Suprapubic skin (tissue), 4 donors: Measurements from ENCODE around the gene FBXL20.

Experiments
- EP300 ChIP-seq: sonication (generic); formaldehyde crosslinking; IDR thresholded peaks from one replicate; pipeline ENCODE4 v1.6.1; 2017; ENCODE audit warnings: antibody characterized with exemption
- POLR2A ChIP-seq, 2 donors: fragments of 450-650 bp; IDR thresholded peaks; one replicate each; pipeline ENCODE4 v1.6.1; 2017; ENCODE audit warnings: antibody characterized with exemption in 2 of 2, mild to moderate bottlenecking in 2 of 2, moderate library complexity in 2 of 2
- POLR2AphosphoS5 ChIP-seq, 3 donors: sonication (generic); formaldehyde crosslinking; IDR thresholded peaks; one replicate each; pipeline ENCODE4 v1.6.1; 2017; ENCODE audit warnings: antibody characterized with exemption in 3 of 3
- TF ChIP-seq, protein P1 (sequence below), 2 donors: fragments of 200-600 bp in 1 of 2; fragments of 450-650 bp in 1 of 2; sonication (generic) in 1 of 2; IDR thresholded peaks; one replicate each; pipeline ENCODE4 v1.5.1; 2016 to 2019; ENCODE audit warnings: antibody characterized with exemption in 2 of 2, mild to moderate bottlenecking in 1 of 2, moderate library complexity in 1 of 2

DNA sequence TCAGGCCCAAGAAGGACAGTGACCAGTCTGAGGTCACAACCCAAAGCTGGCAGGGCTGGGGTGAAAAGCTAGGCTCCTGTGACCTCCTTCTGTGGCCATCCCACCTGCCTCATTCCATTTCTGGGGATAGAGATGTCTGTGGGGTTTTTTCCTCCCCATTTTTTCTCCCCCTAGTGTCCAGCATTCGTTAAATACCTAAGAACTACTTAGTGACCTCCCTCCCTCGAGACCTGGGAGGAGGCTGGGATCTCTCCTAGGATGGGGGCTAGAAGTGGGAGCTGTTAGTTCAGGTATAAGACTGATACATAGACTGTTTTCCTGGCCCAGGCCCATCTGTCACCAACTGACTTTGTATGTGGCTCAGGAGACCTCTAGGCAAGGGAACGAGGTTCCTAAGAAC is 155.2 kb downstream of the FBXL20 start:
- TF ChIP-seq, protein P1, sequence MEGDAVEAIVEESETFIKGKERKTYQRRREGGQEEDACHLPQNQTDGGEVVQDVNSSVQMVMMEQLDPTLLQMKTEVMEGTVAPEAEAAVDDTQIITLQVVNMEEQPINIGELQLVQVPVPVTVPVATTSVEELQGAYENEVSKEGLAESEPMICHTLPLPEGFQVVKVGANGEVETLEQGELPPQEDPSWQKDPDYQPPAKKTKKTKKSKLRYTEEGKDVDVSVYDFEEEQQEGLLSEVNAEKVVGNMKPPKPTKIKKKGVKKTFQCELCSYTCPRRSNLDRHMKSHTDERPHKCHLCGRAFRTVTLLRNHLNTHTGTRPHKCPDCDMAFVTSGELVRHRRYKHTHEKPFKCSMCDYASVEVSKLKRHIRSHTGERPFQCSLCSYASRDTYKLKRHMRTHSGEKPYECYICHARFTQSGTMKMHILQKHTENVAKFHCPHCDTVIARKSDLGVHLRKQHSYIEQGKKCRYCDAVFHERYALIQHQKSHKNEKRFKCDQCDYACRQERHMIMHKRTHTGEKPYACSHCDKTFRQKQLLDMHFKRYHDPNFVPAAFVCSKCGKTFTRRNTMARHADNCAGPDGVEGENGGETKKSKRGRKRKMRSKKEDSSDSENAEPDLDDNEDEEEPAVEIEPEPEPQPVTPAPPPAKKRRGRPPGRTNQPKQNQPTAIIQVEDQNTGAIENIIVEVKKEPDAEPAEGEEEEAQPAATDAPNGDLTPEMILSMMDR (IDR thresholded peaks at IDR 0.05), result no peak
- TF ChIP-seq POLR2AphosphoS5 (IDR thresholded peaks at IDR 0.05), result no peak
- no peak for TF ChIP-seq POLR2A (IDR thresholded peaks at IDR 0.05)
- no peak for TF ChIP-seq EP300
